Measurements from ENCODE around the gene CAPZA1.
"Not testable (repeated sequence)": the region's sequence is repeated elsewhere in the genome, so short reads cannot be mapped to it uniquely, and the experiment has no call there.

Gene CAPZA1

DNA sequence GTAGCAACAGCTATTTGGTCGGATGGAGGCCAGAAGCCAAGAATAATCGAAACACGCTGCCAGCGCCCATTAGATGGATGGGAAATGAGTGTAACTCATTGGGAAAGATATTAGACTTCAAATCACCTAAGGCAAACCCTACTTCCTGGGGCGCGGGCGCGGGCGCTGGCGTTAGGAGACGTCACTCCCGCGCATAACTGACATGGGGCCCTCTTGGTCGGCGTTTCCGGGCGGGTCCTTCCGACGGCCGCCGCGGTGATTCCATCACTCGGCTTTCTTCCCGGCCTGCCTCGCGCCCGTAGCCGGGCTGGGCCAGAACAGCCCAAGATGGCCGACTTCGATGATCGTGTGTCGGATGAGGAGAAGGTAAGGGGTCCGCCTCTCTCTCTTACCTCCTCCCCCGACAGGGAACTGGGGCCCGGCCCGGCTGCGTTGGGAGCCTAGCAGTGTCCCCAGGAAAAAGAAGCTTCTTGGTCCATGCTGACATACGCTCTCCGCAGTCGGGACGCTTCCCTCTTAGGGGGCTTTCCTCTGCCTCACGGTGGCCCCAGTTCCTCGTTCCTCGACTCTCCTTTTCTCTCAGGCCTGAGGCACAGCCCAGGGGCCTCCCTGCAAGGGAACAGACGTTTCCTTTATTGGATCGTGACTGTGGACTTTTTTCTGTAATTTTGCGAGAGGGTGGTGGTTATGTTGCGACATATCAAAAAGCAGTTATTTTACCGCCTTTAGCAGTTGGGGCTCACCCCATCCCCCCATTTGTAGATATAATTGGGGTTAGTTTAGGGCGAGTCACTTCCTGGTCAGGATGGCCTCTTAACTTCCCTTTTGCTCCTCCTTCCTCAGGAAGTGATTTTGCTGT, at the start of gene CAPZA1:
CAPZA1 (plus strand) TSS at position 315 of the 859 bp plus-strand sequence; CDS start at position 328, 13 bp downstream.
- DNase-seq (ENCODE audit: low spot score) = peak; percentile 89

DNA sequence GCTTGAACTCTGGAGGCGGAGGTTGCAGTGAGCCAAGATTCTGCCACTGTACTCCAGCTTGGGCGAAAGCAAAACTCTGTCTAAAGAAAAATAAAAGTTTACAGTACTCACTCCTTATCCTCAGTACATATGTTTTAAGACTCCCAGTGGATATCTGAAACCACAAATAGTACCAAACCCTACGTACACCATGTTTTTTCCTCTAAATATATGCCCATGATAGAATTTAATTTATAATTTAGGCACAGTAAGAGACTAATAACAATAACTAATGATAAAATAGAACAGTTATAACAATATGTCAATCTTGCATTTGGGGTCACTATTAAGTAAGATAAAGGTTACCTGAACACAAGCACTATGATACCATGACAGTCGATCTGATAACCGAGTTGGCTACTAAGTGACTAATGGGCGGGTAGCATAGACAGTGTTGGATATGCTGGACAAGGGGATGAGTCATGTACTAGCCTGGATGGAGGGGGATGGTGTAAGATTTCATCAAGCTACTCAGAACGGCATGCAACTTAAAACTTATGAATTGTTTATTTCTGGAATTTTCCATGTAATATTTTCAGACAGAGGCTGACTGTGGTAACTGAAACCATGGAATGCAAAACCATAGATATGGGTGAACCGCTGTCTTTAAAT, 44.4 kb upstream of the CAPZA1 start:
- DNase-seq (ENCODE audit: low spot score) = no peak

DNA sequence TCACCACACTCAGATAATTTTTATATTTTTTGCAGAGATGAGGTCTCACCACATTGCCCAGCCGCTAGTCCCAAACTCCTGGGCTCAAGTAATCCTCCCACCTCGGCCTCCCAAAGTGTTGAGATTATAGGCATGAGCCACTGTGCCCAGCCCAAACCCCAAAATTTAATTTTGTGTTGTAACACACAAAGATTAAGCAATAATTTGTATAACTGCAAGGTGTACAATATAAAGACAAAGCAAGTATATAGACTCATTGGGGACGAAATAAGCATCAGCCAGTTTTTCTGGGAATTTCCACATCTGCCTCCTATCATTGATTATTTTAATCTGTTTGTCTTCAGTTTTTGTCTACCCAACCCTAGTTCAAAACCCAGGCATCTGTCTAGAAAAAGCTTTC, 43.4 kb upstream of the CAPZA1 start:
- DNase-seq (ENCODE audit: low spot score) = no peak

- DNase-seq (ENCODE audit: low spot score) = no peak
Observed at GRCh38 chr1:112579801-112580510, 39.7 kb upstream of the CAPZA1 start.

DNA sequence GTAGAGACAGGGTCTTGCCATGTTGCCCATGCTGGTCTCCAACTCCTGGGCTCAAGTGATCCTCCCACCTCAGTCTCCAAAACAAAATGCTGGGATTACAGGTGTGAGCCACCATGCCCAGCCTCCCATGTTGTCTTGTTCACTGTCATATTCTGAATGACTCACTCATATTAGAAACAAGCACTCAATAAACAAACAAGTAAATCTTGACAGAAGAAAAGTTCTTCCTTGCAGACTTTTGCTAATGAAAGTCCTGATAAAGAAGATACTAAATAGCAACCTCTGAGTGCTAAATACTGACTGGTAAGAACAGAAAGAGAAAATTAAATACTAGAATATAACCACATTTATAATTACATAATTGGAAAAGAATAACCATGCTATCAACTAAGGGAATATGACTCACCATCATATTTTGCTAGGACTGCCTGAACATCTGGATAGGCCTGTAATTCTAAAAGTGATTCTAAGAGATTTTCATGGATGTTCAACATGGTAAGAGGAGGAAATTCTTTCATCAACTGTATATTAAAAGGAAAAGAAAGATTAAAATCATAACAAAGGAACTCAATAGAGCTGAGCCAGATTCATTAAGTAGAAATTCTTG, 37.9 kb upstream of the CAPZA1 start:
- DNase-seq (ENCODE audit: low spot score) = no peak

DNA sequence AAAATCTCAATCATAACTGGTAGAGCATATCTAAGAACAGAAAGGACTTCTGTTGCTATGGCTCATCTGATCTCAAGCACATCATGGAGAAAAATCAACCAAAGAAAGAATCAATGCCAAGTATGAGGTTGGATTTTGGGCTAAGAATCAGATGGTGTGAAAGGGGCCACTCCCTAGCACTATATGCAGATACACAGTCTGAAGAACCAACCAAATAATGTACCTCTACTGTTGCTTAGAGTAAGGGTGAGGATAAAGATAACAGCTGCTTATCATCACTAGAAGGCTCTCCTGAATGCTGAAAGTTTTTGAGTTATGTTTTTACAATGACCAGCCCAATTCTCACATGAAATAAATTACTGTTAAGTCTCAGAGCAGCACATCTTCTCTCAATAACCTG, 36.3 kb upstream of the CAPZA1 start:
- DNase-seq (ENCODE audit: low spot score) = no peak

- no peak for DNase-seq (ENCODE audit: low spot score)
Observed at GRCh38 chr1:112589766-112590165, 29.9 kb upstream of the CAPZA1 start.

DNA sequence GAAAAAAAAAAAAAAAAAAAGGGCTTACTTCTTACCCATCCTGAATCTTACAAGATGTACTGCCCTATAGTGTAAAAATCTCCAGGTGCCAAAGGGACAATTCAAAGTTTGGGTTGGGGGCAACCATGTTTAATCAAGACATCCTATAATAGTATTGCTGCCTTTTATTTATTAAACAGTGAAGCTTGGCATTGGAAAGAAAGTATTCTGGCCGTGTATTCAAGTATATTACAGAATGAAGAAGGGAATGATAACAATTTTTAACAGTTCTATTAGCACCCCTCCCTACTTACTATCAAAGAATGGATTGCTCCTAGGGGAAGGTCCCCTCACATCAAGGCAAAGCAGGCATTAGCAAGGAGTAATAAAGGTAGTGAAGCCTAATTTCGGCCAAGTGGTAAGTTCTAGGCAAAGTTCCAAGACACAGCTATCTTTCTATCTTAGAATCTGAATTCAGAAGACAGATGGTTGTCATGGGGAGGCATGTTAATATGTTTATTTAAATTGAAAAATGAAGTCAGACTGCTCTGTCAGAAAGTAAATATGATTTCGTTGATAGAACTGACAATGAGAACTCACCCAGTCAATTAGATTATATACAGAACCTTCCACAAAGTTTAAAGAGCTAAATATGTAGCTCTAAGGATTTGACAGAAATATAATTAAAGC, 25.3 kb upstream of the CAPZA1 start:
- no peak for DNase-seq (ENCODE audit: low spot score)

DNA sequence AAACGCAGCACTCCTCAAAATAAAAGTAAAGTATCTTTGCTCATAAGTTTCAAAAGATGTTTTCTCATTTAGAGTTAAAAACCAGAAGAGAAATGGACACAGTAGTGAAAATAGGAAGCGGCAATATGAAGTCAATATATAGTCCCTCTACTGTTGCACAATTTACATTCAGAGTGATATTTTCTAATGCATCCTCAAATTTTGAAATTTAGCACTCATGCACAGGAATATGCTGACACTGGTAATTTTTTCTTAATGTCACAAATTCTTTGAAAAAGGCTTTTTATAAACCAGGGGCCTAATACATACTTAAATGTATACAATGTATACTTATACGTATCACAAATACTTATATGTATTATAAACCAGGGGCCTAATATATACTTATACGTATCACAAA, 20.2 kb upstream of the CAPZA1 start:
- no peak for DNase-seq (ENCODE audit: low spot score)

DNA sequence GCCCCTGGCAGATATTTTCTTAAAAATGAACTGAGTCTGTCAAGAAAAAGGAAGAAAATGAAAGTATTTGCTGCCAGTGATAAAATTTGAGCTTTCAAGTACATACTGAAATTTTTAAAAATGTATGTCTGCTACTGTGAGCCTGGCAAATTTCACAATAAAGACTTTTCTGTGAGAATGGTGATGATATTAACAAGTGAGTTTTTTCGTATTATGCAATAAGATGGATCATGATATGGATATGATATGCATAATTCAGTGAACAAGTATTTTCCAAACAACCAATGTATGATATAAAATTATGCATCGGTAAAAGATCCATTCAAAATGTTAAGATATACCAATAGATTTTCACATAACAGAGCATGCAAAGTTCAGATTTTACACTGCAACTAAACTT, 16.6 kb upstream of the CAPZA1 start:
- DNase-seq (ENCODE audit: low spot score) = no peak

- DNase-seq (ENCODE audit: low spot score) = no peak
Observed at GRCh38 chr1:112603541-112603940, 16.1 kb upstream of the CAPZA1 start.

DNA sequence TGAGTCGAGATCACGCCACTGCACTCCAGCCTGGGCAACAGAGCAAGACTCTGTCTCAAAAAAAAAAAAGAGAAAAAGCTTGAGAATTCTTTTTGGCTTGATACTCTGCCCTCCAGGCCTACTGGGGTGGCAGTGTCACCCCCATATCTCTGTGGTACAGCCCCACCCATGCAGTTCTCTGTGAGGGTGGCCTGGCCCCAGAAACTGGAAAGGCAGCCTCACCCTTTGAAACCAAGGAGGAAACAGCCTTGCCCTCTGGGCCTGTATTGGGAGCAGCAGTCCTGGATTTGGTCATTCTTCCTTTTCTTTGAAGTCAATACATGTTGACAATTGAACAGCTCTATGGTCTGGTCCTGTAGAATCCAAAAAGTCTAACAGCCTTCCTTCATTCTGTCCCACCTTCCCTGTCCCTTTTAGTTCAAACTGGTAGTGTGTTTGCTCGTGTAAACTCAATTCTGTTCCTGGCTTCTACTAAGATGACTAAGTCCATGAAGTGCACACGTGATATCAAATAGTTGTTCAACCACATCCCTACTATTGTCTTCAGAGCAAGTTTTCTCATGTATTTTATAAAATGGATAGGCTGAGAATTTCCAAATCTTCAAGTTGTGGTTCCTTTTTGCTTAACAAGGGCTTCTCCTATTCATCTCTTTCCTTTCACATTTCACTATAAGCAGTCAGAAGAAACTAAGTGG, 13.9 kb upstream of the CAPZA1 start:
- DNase-seq (ENCODE audit: low spot score) = no peak

DNA sequence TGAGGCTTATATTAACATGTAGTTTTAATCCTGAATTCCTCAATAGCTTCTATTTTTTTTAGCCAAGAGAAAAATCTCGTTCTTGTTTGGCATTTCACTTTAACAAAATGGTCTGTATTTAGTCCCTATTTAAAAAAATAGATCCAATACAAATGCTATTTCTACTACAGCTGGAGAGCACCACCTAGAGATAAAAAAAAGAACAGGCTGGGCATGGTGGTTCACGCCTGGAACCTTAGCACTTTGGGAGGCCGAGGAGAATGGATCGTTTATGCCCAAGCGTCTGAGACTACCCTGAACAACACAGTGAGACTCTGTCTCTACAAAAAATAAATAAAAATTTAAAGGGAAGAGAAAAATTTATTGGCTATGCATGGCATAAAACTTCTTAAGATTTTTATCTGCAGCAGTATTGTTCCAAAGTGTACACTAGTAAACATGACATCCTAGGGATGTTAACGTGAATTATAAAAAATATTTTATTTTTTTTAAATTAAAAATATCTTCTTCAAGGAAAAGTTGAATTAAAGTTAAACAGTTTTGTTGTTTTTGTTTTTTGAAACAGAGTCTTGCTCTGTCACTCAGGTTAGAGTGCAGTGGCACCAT, 5.1 kb upstream of the CAPZA1 start:
- peak; percentile 31 for DNase-seq (ENCODE audit: low spot score)

DNA sequence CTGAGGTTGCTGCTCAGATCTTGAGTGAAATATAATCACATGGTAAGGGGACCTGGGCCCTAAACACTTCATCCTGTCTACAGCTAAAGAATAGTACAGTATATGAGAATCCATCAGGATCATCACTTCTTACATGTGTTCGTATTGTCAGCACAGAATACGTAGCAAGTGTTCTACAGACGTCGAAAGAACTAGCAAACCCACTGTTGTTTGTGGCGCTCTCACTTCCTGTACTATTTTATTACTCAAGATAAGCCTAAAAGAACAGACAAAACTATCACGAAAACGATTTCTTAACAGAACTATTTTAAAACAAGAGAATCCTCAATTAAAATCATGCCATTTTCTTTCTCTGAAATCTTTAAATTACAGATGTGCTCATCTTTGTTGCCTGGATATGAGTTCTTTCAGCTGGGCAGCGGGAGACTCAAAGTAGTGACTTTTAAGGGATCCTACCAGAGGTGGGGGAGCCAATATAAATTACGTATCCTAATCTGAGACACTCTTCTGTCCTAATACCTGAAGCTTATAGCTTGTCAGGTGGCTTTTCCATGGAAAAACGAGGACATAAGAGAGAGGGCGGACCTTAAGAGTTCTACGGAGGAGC, 1.4 kb upstream of the CAPZA1 start:
- DNase-seq (ENCODE audit: low spot score) = peak; percentile 41

GRCh38 chr1:112618721-112619517, 713 bp upstream of the CAPZA1 start, which contains the start of gene ST7L:
TSS of gene ST7L (minus strand) at chr1:112619141. CDS start at chr1:112619113, 28 bp downstream.
- DNase-seq (ENCODE audit: low spot score) = peak; percentile 41

DNA sequence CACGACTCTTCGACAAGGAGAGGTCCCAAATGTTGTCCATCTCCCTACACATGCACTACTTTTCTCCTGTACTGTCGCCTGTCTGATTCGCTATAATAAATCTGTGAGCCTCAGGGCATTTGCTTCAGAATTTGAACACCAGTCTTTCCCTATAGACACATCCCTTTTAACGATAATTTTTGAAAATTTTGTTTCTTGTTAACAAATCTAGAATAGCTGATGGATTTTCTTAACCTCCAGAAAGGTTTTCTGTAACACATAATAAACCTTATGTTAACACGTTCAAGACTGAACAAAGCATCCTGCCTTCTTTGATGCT, 704 bp downstream of the CAPZA1 start:
- DNase-seq (ENCODE audit: low spot score) = peak; percentile 31

- DNase-seq (ENCODE audit: low spot score) = not testable (repeated sequence)
Observed at GRCh38 chr1:112624493-112624892, 4.9 kb downstream of the CAPZA1 start.

DNA sequence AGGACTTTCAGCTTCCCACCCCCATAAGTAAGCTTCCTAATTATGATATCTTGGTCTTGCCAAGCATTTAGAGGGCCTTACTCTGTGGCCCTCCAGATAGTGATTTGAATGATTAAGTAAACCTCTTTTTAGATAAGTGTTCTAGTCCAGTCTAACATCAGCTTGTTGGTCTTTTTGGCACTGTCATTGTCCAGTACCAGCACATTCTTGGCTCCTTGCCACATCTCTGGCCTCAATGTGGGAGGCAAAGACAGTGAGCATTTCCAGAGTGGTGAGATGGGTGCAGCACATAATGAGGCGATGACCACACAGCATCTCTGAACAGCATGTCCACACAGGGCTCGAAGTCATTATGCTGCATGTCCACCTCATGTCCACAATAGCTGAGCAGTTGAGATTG, 6.1 kb downstream of the CAPZA1 start:
- DNase-seq (ENCODE audit: low spot score) = no peak

- no peak for DNase-seq (ENCODE audit: low spot score)
Observed at GRCh38 chr1:112626193-112626592, 6.6 kb downstream of the CAPZA1 start.

DNA sequence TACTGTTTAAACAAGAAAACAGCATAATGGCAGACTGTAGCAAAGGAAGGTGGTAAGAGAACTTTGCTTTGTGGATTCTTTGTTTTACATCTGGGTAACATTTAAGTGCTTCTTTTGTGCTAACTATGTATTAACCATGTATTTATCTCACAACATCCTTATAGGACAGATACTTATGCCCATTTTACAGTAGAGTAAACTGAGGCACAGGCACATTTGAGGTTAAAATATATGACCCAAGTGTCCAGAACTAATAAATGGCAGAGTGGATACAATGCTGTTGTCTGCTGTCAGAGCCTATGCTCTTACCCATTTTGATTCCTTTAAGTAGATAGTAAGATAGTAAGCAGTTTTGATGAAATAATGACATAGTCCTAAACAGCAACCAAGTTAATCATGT, 7.3 kb downstream of the CAPZA1 start:
- DNase-seq (ENCODE audit: low spot score) = no peak
